Fibroblast of skin of right biceps (primary cell): ENCODE measurements around the gene IMMP1L.
A peak's percentile ranks its signal among the peaks of the same experiment; 100 is the strongest.

ENCODE experiments used
- DNase-seq: peaks from one replicate; pipeline ENCODE4 v3.0.0-alpha.2; 2013

IMMP1L gene

GRCh38 chr11:31464436-31464835, 45.0 kb downstream of the IMMP1L start:
- no peak for DNase-seq

GRCh38 chr11:31455177-31455576, 54.2 kb downstream of the IMMP1L start:
- no peak for DNase-seq

- no peak for DNase-seq
Measured at GRCh38 chr11:31450841-31451240, 58.6 kb downstream of the IMMP1L start.

GRCh38 chr11:31449040-31449439, 60.4 kb downstream of the IMMP1L start:
- no peak for DNase-seq

- DNase-seq = no peak
Measured at GRCh38 chr11:31445621-31446020, 63.8 kb downstream of the IMMP1L start.

DNA sequence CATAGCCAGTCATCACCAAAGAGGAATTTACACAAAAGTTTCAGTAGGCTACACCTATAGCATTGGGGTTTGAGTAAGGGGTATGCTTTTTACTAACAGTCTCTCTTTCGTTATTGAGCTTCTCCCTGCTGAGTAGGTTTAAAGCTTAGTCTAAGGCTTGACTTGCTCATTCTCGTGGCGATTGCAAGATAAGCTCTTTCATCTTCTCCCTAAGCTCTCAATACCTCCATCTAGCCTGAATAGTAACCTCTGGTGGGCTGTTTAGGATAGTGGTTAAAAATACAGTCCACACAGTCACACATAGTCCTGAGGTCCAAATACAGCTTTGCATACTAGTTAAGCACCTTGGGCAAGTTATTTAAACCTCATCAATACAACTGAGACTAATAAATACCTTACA, 65.6 kb downstream of the IMMP1L start:
- no peak for DNase-seq

DNA sequence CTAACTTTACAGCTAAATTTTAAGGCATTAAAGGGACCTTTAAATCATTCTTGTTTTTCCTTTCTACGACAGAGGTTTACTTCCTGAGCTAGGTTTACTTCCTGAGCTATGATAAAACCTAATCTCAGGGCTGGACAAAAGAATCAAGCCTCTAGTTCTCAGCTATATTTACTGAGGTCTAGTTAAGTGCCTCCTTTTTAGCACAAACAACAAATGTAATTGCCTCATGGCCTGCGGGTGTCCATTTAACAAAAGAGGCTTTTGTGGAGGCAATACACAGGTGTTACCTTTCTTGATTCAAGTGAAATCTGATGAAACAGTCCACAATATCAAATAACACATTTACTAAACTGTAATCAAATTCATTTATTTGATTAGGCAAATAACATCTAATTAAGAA, 67.3 kb downstream of the IMMP1L start:
- no peak for DNase-seq

DNA sequence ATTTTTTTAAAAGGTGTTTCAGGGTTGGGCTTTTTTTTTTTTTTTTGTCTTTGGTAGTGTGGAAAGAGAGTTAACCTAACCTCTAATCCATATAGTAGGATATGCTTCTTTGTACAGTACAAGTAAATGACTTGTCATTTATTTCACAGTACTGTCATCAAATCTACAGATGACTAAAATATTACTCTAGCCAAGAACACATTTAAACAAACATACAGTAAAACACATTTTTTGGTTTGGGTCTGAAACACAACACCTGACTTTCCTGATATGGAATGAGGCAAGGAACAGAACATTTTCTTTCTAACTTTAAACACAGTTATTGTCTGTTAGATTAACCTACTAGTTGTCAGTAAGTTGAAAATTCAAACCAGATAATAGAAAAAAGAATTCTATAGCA, 68.1 kb downstream of the IMMP1L start:
- DNase-seq = no peak

DNA sequence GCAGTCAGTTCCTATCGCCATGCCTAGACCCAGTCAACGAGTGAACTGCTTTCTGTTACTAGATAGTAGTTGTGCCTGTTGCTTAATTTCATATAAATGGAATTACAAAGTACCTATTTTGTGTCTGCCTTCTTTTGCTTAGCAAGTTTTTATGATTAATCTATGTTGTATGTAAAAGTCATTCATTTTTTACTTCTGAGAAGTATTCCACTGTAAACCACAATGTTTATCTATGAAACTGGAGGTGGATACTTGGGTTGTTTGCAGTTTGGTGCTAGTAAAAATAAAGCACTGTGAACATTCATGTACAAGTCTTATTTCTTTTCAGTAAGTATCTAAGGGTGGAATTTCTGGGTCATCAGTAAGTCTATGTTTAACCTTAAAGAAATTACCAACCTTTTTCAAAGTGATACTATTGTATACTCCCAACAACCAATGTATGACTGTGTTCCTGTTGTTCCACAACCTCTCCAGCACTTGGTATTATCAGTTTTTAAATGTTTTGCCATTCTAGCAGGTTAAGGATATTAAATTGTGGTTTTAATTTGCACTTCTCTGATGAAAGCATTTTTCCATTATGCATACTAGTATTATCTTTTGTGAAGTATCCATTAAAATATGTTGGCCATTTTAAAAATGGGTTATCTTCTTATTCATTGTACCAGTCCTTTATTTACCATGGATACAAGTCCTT, 71.5 kb downstream of the IMMP1L start:
- peak; percentile 58 for DNase-seq

DNA sequence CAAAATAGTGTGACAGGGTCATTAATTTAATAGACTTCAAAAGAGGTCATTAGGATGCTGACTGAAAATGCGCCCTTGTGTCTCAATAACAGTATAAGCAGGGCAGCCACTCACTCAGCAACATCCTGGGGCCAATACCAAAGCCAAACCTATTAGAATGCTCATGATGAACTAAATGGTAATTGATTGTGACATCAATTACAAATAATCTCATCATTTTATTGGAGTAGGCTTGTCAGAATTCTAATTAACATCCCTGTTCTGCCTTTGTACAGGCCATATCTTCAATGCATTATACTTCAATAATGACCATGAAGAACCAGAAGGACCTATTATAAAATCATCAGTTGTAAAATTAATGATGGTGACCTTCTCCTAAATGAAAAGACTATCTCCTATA, 75.6 kb downstream of the IMMP1L start:
- DNase-seq = no peak

- DNase-seq = no peak
Measured at GRCh38 chr11:31424652-31425051, 84.8 kb downstream of the IMMP1L start.

DNA sequence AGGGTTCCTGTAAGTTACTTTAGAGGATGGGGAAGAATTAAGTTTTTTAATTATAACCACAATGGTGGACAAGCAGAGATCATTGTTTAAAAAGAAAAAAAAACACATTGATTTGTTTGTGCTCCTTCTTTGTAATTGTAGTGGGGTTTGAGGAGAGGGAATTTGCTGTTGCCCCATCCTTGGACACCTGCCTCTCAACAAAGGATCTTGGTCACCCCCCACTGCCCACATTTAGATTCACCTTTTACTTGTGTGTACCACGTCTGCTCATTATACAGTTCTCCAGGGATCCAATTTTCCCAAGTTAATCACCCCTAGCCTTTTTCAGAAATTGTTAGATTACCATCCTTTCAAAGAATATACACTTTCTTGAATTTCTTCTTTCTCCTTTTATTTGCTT, 86.7 kb downstream of the IMMP1L start:
- no peak for DNase-seq

- no peak for DNase-seq
Measured at GRCh38 chr11:31421820-31422219, 87.6 kb downstream of the IMMP1L start.

DNA sequence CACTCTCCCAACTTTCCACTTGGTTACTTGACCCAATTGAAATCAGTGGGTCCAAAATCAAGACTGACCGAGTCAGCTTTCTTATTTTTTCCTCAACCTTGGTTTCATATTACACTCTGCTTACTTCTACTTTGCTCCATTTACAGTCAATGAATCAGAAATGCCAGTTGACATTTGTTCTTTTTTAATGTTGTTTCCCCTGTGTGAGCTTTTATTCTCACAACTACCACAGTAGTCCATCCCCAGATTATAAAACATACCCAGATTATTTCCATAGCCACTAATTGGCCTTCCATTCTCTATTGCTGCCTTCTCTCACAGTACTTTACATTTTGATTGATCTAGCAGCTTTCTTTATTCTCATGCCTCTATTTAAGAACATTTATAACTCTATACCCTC, 89.8 kb downstream of the IMMP1L start:
- no peak for DNase-seq

GRCh38 chr11:31419138-31419537, 90.3 kb downstream of the IMMP1L start:
- no peak for DNase-seq

DNA sequence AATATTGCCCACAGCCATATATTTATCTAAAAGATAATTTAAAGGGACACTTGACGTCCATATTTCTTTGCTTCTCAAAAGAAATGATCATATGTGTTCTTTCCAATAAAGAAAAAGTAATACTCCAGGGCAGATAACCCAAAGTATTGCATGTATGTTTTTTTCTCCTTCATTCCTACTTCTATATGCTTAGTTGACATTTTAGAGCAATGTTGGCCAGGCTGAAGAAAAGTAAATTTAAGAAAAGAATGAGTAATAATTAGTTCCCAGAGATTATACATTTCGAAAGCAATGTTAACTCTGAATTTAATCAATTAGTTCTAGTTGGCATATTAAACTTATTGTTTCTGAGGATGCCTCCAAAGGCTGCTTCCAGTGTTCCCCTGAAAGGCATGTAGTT, 91.6 kb downstream of the IMMP1L start:
- DNase-seq = no peak

- DNase-seq = no peak
Measured at GRCh38 chr11:31417357-31417756, 92.1 kb downstream of the IMMP1L start.

- DNase-seq = no peak
Measured at GRCh38 chr11:31415435-31415834, 94.0 kb downstream of the IMMP1L start.

GRCh38 chr11:31414338-31414737, 95.1 kb downstream of the IMMP1L start:
- no peak for DNase-seq

- DNase-seq = peak; percentile 76
Measured at GRCh38 chr11:31412946-31413345, 96.5 kb downstream of the IMMP1L start.

DNA sequence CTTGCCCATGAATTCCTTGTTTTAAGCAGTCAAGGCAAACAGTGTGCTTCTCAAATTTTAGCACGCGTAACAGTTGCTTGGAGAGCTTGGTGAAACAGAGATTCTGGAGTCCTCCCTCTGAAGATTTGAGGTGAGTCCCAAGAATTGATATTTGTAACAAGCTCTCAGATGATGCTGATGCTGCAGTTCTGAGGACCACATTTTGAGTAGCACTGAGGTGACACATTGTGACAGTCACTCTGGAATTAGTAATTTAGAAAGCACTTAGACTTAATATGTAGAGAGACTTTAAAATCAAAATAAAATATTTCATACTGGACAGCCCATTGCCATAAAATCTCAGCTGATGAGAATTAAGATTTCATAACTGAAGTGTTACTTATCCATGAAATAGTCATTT, 101.2 kb downstream of the IMMP1L start:
- peak; percentile 4 for DNase-seq

DNA sequence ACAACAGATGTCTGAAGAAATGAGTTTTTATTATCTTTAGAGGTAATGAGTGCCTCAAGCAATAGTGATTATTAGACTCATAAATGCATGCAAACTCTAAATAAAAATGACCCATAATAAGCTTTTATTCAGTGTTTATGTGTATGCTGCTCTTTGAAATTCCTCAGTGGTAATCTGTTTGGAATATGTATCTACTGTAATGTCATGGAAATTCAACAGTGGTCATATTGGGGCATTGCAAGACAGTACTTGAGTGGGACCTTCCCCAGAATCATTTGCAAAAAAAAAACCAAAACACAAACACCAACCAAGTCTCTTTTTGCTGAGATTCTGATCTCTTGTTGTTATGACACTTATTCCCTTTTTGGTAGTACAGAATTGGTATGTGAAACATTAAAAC, 104.8 kb downstream of the IMMP1L start:
- no peak for DNase-seq

DNA sequence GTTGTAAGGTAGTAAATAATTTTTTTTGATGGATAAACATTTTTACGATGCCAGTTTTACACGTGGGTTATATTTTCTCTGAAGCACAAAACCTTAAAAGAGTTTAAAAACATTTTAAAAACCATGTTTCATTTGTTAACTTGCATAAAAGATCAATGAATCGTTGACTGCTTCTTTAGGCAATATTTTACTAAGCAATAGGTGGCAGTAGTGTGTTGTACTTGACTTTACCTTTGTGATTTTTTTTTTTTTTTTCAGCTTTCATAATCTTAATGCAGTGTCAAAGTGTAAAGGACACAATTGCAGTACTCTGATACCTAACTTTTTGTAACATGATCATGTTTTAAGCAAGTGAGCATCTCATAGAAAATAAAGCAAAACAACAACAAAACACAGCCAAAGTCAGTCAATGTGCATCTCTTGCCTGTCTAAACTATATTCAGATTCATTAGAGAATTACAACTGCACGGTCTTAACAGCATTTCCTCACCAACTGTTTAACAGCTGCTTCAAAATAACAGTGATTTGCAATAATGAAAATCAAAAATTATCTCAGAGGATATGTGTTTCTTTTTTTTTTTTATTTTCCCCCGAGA, 112.1 kb downstream of the IMMP1L start:
- peak; percentile 15 for DNase-seq

DNA sequence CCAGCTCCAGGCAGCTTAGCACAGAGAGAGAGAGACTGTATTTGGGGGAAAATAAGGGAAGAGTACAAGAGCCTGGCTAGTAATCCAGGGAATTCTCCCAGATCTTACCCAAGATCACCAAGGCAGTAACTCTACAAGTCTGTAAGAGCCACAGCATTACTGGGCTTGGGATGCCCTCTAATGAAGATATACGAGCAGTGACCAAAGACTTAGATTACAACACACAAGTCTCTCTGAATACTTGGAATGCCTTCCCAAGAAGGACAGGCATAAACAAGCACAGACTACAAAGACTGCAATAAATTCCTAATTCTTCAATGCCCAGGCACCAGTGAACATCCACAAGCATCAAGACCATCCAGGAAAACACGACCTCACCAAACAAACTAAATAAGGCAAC, 122.0 kb downstream of the IMMP1L start:
- no peak for DNase-seq

DNA sequence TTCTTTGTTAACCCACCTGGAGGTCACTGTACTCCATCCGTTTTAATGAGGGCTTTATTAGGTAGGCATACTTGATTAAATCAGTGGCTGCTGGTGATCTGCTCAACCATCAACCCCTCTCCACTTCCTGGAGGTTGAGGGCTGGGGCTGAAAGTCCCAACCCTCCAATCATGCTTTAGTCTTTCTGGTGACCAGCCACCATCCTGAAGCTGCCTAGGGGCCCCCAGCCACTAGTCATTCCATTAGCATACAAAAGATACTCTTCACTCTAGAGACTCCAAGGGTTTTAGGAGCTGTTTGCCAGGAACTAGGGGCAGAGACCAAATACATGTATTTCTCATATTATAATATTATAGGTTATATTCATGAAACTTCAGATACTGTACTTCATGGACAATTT, 126.3 kb downstream of the IMMP1L start:
- no peak for DNase-seq
